ENCODE results near the gene EMSY. TPM values are rescaled to one million over a fixed set of nuclear protein-coding genes. Genes with fewer than 3 reads are reported as not detected.

Gene EMSY
- polyA plus RNA-seq, 1 of the 3 experiments (the other 2 are of a cell fraction) = 11.1 TPM

DNA sequence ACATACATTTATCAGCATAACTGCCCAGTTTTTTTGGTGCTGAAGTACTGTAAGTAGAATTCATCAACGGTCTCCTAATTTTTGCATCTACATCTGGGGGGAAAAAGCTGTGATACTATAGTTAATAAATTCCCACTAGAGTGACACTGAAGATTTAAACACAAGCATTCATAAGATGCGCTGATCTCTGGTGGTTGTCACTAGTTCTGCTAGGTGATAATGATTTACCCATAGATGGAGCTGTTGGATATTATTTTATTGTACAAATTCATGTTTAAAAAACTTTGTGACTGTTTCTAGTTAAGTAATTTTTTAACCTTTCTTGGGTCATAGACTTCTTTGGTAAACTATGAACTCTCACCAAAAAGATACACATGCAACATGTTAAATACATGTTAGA, 106.6 kb downstream of the EMSY start (continued):
- TF ChIP-seq FOXJ3 (CRISPR knock-in tag; IDR thresholded peaks at IDR 0.05) (no peak), RAD21 (IDR thresholded peaks at IDR 0.05; ENCODE audit: low read length) (peak; percentile 56), TAF1 (IDR thresholded peaks at IDR 0.05; ENCODE audit: borderline replicate concordance, low read depth, low read length) (no peak), CHD2 (IDR thresholded peaks at IDR 0.05; ENCODE audit: low read length, partially characterized antibody) (no peak), FOXM1 (IDR thresholded peaks at IDR 0.05; ENCODE audit: low read depth) (no peak), SMC3 (IDR thresholded peaks at IDR 0.05; ENCODE audit: low read depth, low read length) (peak; percentile 23; the same call in 1 of the 2 replicates)

DNA sequence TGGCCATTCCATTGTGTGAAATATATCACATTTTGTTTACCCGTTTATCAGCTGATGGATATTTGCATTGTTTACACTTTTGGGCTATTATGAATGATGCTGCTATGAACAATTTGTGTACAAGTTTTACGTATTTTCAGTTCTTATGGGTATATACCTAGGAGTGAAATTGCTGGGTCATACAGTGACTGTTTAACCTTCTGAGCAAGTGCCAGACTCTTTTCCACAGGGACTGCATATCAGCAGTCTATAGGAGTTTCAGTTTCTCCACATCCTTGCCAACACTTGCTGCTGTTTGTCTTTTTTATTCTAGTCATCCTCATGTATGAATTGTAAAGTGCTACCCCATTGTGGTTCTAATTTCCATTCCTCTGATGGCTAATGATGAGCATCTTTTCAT, 108.2 kb downstream of the EMSY start:
- WGBS (ENCODE audit: low lambda C conversion rate) = 92% methylated on average over 2 of the region's 2 CpGs
- CTCF ChIA-PET = interaction anchor here (0.8 kb wide), 1 partner anchor 25 kb away, joined by 3 read pairs; no protein-coding TSS in a partner anchor
- no peak overlapping the region for H2AFZ ChIP-seq (ENCODE audit: low read depth)

More for the DNA sequence above, 108.2 kb downstream of the EMSY start:
- Histone ChIP-seq H3K4me2 (no peak overlapping the region), H3K9me3 (no peaks in the 10 kb centered on the region), H3K36me3 (replicated peaks in 1 of 2; ENCODE audit: control insufficient read depth in 1 of 2, insufficient read depth in 2 of 2, low read length in 1 of 2) (peaks cover 0 to 23% of the 10 kb centered on the region in 2 experiments), H3K27ac (ENCODE audit: low read depth in 2 of 2, low read length in 1 of 2) (no peak overlapping the region), H3K27me3 (ENCODE audit: insufficient read depth) (no peaks in the 10 kb centered on the region), H4K20me1 (ENCODE audit: insufficient read depth) (no peaks in the 10 kb centered on the region), H3F3A (replicated peaks; ENCODE audit: insufficient read depth) (no peaks in the 10 kb centered on the region), H3K9me2 (no peaks in the 10 kb centered on the region), H3K79me2 (ENCODE audit: insufficient read depth) (no peaks in the 10 kb centered on the region), H3K4me3 (ENCODE audit: low read depth in 2 of 2, low read length in 1 of 2) (no peak overlapping the region), H3K4me1 (ENCODE audit: control insufficient read depth in 1 of 2, insufficient read depth in 2 of 2, low read depth in 1 of 2, low read length in 1 of 2) (no peaks in the 10 kb centered on the region; a peak in 2 of 4 replicates), H3K9ac (no peak overlapping the region)
- POLR2A ChIA-PET = no interaction called here
- no peak for DNase-seq
- TF ChIP-seq MXI1 (IDR thresholded peaks at IDR 0.05; ENCODE audit: low read depth, low read length) (no peak), RAD21 (IDR thresholded peaks at IDR 0.05; ENCODE audit: low read length) (no peak), TCF12 (IDR thresholded peaks at IDR 0.05) (no peak), GABPA (IDR thresholded peaks at IDR 0.05; ENCODE audit: low read depth) (no peak), SMC3 (IDR thresholded peaks at IDR 0.05; ENCODE audit: low read depth, low read length) (no peak), GATA2 (CRISPR knock-in tag; IDR thresholded peaks at IDR 0.05) (no peak), RXRA (IDR thresholded peaks at IDR 0.05; ENCODE audit: borderline replicate concordance, low read depth) (no peak), MEF2A (IDR thresholded peaks at IDR 0.05; ENCODE audit: borderline replicate concordance, low read depth) (no peak), FOSL2 (IDR thresholded peaks at IDR 0.05; ENCODE audit: borderline replicate concordance, low read depth) (no peak)
- TF ChIP-seq, protein P1, sequence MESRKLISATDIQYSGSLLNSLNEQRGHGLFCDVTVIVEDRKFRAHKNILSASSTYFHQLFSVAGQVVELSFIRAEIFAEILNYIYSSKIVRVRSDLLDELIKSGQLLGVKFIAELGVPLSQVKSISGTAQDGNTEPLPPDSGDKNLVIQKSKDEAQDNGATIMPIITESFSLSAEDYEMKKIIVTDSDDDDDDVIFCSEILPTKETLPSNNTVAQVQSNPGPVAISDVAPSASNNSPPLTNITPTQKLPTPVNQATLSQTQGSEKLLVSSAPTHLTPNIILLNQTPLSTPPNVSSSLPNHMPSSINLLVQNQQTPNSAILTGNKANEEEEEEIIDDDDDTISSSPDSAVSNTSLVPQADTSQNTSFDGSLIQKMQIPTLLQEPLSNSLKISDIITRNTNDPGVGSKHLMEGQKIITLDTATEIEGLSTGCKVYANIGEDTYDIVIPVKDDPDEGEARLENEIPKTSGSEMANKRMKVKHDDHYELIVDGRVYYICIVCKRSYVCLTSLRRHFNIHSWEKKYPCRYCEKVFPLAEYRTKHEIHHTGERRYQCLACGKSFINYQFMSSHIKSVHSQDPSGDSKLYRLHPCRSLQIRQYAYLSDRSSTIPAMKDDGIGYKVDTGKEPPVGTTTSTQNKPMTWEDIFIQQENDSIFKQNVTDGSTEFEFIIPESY (IDR thresholded peaks at IDR 0.05; ENCODE audit: borderline replicate concordance, low read depth) = no peak
- TF ChIP-seq, protein P2, sequence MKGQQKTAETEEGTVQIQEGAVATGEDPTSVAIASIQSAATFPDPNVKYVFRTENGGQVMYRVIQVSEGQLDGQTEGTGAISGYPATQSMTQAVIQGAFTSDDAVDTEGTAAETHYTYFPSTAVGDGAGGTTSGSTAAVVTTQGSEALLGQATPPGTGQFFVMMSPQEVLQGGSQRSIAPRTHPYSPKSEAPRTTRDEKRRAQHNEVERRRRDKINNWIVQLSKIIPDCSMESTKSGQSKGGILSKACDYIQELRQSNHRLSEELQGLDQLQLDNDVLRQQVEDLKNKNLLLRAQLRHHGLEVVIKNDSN (IDR thresholded peaks at IDR 0.05; ENCODE audit: borderline replicate concordance, low read depth) = no peak
- TF ChIP-seq, protein P3, sequence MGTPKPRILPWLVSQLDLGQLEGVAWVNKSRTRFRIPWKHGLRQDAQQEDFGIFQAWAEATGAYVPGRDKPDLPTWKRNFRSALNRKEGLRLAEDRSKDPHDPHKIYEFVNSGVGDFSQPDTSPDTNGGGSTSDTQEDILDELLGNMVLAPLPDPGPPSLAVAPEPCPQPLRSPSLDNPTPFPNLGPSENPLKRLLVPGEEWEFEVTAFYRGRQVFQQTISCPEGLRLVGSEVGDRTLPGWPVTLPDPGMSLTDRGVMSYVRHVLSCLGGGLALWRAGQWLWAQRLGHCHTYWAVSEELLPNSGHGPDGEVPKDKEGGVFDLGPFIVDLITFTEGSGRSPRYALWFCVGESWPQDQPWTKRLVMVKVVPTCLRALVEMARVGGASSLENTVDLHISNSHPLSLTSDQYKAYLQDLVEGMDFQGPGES (IDR thresholded peaks at IDR 0.05; ENCODE audit: low read depth, low read length) = no peak
- TF ChIP-seq, protein P4, sequence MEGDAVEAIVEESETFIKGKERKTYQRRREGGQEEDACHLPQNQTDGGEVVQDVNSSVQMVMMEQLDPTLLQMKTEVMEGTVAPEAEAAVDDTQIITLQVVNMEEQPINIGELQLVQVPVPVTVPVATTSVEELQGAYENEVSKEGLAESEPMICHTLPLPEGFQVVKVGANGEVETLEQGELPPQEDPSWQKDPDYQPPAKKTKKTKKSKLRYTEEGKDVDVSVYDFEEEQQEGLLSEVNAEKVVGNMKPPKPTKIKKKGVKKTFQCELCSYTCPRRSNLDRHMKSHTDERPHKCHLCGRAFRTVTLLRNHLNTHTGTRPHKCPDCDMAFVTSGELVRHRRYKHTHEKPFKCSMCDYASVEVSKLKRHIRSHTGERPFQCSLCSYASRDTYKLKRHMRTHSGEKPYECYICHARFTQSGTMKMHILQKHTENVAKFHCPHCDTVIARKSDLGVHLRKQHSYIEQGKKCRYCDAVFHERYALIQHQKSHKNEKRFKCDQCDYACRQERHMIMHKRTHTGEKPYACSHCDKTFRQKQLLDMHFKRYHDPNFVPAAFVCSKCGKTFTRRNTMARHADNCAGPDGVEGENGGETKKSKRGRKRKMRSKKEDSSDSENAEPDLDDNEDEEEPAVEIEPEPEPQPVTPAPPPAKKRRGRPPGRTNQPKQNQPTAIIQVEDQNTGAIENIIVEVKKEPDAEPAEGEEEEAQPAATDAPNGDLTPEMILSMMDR (IDR thresholded peaks at IDR 0.05) = no peak

Measured in SK-N-SH (cell line).